Esophagus muscularis mucosa (tissue), 4 donors: ENCODE measurements around the gene CPNE7. TPM values are rescaled to one million over a fixed set of nuclear protein-coding genes. Genes with fewer than 3 reads are reported as not detected.

ENCODE experiments used
- DNase-seq: peaks from one replicate; pipeline ENCODE4 v3.0.0-alpha.2; 2017; ENCODE audit errors: extremely low spot score
- H3K27ac ChIP-seq, 4 donors: fragments of 200-600 bp; sonication (generic); replicated peaks in 1 of 4; 1 replicate in 3 of 4; 2 replicates in 1 of 4; pipeline ENCODE4 v1.5.1; 2016 to 2019; ENCODE audit warnings: mild to moderate bottlenecking in 1 of 4
- H3K27me3 ChIP-seq, 4 donors: fragments of 200-600 bp; sonication (generic); one replicate each; pipeline versions ENCODE4 v1.5.1 to v1.6.0; 2016 to 2019
- H3K36me3 ChIP-seq, 4 donors: fragments of 200-600 bp; sonication (generic); one replicate each; pipeline ENCODE4 v1.5.1; 2016 to 2019
- H3K4me1 ChIP-seq, 4 donors: fragments of 200-600 bp; sonication (generic); one replicate each; pipeline ENCODE4 v1.5.1; 2016 to 2019
- H3K4me3 ChIP-seq, 4 donors: fragments of 200-600 bp; sonication (generic); 1 replicate in 2 of 4; 2 replicates in 2 of 4; pipeline ENCODE4 v1.5.1; 2016 to 2019; ENCODE audit warnings: mild to moderate bottlenecking in 4 of 4, moderate library complexity in 1 of 4
- H3K9me3 ChIP-seq, 4 donors: fragments of 200-600 bp; sonication (generic); 1 replicate in 3 of 4; 2 replicates in 1 of 4; pipeline ENCODE4 v1.5.1; 2016 to 2019
- CTCF ChIP-seq, 3 experiments: fragments of 200-600 bp in 2 of 3; fragments of 450-650 bp in 1 of 3; sonication (generic) in 2 of 3; IDR thresholded peaks; one replicate each; pipeline ENCODE4 v1.5.1; 2017 to 2019; ENCODE audit warnings: antibody characterized with exemption in 3 of 3, mild to moderate bottlenecking in 2 of 3, moderate library complexity in 1 of 3
- EP300 ChIP-seq: sonication (generic); formaldehyde crosslinking; IDR thresholded peaks from one replicate; pipeline ENCODE4 v1.6.1; 2017; ENCODE audit warnings: antibody characterized with exemption
- POLR2A ChIP-seq: fragments of 450-650 bp; IDR thresholded peaks from one replicate; pipeline ENCODE4 v1.6.1; 2017; ENCODE audit warnings: antibody characterized with exemption, moderate library complexity, mild to moderate bottlenecking, low read depth
- POLR2AphosphoS5 ChIP-seq, 2 donors: sonication (generic); formaldehyde crosslinking; IDR thresholded peaks; one replicate each; pipeline ENCODE4 v1.6.1; 2017; ENCODE audit warnings: antibody characterized with exemption in 2 of 2
- WGBS: methylation state at CpG from one replicate; pipeline ENCODE4 v1.1.5; 2018; 5-methylcytosine and 5-hydroxymethylcytosine counted together
- intact Hi-C: fragments of 100-400 bp; cut with DNase I; formaldehyde crosslinking; loops from one replicate; pipeline ENCODE4 v1.15.1; 2023
- total RNA-seq, 4 donors: library from RNA; depleted of rRNA; stranded (reverse); fragments of >200 nt; gene quantifications; one replicate each; pipeline versions ENCODE4 v1.1.0 to v1.2.1, GENCODE V29; 2016

The CPNE7 gene
- total RNA-seq, 4 donors from 2014 or later, result 0.83 to 1.7 (median 1.4) TPM; not detected in 1

- Histone ChIP-seq H3K27ac (no peak overlapping the region), H3K27me3 (no peaks in the 10 kb centered on the region), H3K9me3 (no peaks in the 10 kb centered on the region), H3K36me3 (peaks cover 65 to 98% (median 97%) of the 10 kb centered on the region in 4 donors), H3K4me3 (no peak overlapping the region), H3K4me1 (no peaks in the 10 kb centered on the region)
- WGBS, result 85% methylated on average over 22 of the region's 28 CpGs
- TF ChIP-seq EP300 (no peak), POLR2AphosphoS5 (IDR thresholded peaks at IDR 0.05) (no peak), CTCF (IDR thresholded peaks at IDR 0.05) (no peak), POLR2A (no peak)
- DNase-seq, result no peak
- intact Hi-C loops, result no loop called here
Measured at GRCh38 chr16:89548344-89549006, 27.1 kb upstream of the CPNE7 start.

DNA sequence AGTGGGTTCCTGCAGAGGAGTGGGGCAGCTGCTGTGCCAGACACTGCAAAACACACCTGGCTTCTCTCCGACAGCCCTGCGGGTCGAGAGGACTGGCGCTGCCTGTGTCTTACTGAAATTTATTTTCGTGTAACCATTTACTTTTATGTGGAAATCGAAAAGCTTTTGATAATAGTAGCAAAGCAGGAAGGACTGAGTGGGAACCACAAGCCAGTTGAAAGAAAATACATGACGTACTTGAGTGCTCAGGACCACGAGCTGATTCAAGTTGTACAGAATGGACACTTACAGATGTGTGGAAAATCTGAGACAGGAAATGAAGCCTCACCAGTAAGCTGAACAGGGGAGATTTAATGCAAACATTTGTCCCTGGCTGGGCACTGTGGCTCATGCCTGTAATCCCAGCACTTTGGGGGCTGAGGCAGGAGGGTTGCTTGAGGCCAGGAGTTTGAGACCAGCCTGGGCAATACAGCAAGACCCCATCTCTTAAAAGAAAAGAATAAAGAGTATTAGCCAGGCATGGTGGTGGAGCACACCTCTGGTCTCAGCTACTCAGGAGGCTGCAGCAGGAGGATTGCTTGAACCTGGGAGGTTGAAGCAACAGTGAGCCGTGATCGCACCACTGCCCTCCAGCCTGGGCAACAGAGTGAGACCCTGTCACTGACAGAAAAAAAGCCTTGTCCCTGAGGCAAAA, 26.4 kb upstream of the CPNE7 start:
- H3K27me3 ChIP-seq, result no peaks in the 10 kb centered on the region
- no peaks in the 10 kb centered on the region for H3K4me1 ChIP-seq
- H3K27ac ChIP-seq, result no peak overlapping the region
- TF ChIP-seq POLR2A, result no peak
- TF ChIP-seq POLR2AphosphoS5 (IDR thresholded peaks at IDR 0.05), result no peak
- TF ChIP-seq EP300, result no peak
- TF ChIP-seq CTCF (IDR thresholded peaks at IDR 0.05), result no peak
- H3K9me3 ChIP-seq, result no peaks in the 10 kb centered on the region
- no peak for DNase-seq
- intact Hi-C loops, result no loop called here
- H3K4me3 ChIP-seq, result no peak overlapping the region
- H3K36me3 ChIP-seq, result peaks cover 72 to 100% (median 99%) of the 10 kb centered on the region in 4 donors
- WGBS, result 88% methylated on average over 6 of the region's 10 CpGs

GRCh38 chr16:89550421-89551007, 25.0 kb upstream of the CPNE7 start:
- WGBS, result 90% methylated on average over 22 of the region's 22 CpGs
- H3K9me3 ChIP-seq, result no peaks in the 10 kb centered on the region

GRCh38 chr16:89552329-89552728, 23.2 kb upstream of the CPNE7 start:
- DNase-seq, result no peak
- TF ChIP-seq POLR2A, result no peak
- no peak for TF ChIP-seq CTCF (IDR thresholded peaks at IDR 0.05)
- TF ChIP-seq POLR2AphosphoS5 (IDR thresholded peaks at IDR 0.05), result no peak
- no peak for TF ChIP-seq EP300
- no peaks in the 10 kb centered on the region for H3K27me3 ChIP-seq
- no peak overlapping the region for H3K27ac ChIP-seq
- peaks cover 0 to 8% (median 6%) of the 10 kb centered on the region in 4 donors for H3K4me1 ChIP-seq
- intact Hi-C loops, result no loop called here
- H3K36me3 ChIP-seq, result peaks cover 47 to 100% (median 97%) of the 10 kb centered on the region in 4 donors
- H3K9me3 ChIP-seq, result no peaks in the 10 kb centered on the region
- WGBS, result 96% methylated on average over 22 of the region's 22 CpGs
- H3K4me3 ChIP-seq, result no peak overlapping the region

More at GRCh38 chr16:89550421-89551007, 25.0 kb upstream of the CPNE7 start:
- no peak for TF ChIP-seq POLR2AphosphoS5 (IDR thresholded peaks at IDR 0.05)
- TF ChIP-seq CTCF (IDR thresholded peaks at IDR 0.05), result no peak
- TF ChIP-seq EP300, result no peak
- TF ChIP-seq POLR2A, result no peak
- Histone ChIP-seq H3K36me3 (peaks cover 63 to 100% (median 98%) of the 10 kb centered on the region in 4 donors), H3K27ac (no peak overlapping the region), H3K27me3 (no peaks in the 10 kb centered on the region), H3K4me1 (no peaks in the 10 kb centered on the region), H3K4me3 (no peak overlapping the region)
- DNase-seq, result no peak
- intact Hi-C loops, result no loop called here
